ENCODE results near the gene TMEM62. TPM values are rescaled to one million over a fixed set of nuclear protein-coding genes. Genes with fewer than 3 reads are reported as not detected.

Gene TMEM62
- total and polyA plus RNA-seq, 9 of the 15 experiments (the other 6 are each of a cell fraction or from before 2014, with no cell fraction given) = 4.4 to 16.6 (median 11.1) TPM

DNA sequence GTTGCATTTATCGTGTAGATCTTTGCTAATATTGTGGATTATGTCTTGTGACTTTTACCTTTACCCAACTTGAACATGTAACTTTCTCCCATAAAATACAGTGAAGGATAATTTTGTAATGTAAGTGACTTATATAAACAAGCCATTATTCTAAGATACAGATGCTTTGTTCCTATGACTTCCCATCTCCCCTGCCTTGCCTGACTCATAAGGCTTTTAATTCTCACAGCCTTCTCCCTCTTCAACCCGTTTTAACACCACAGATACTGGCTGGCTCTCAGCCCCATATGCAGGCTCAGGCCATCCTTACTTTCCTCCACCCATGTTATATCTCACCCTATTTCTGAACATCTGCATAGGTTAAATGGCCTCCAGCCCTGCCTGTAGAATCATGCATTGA, 55.9 kb downstream of the TMEM62 start:
- POLR2A ChIA-PET = no interaction called here
- in situ Hi-C loops (cut with MboI) = no loop called here
- CTCF ChIA-PET (ENCODE audit: low intra/inter-chr PET ratio) = interaction anchor here (0.6 kb wide), 1 partner anchor 97 kb away, joined by 3 read pairs; no protein-coding TSS in a partner anchor

More for the DNA sequence above, 55.9 kb downstream of the TMEM62 start:
- Histone ChIP-seq H3K9me1 (ENCODE audit: control insufficient read depth, insufficient read depth, low read length) (no peaks in the 10 kb centered on the region), H3K4me1 (replicated peaks in 1 of 2; ENCODE audit: control insufficient read depth in 2 of 2, insufficient read depth in 2 of 2, low read length in 2 of 2) (peaks cover 7 to 11% of the 10 kb centered on the region in 2 experiments), H3K27ac (ENCODE audit: extremely low read depth, low read depth, low read length) (no peak overlapping the region), H3K9ac (ENCODE audit: insufficient read depth in 1 of 2, low read depth in 2 of 2, low read length in 2 of 2) (no peak overlapping the region), H4K20me1 (replicated peaks; ENCODE audit: control insufficient read depth, insufficient read depth, low read length) (no peaks in the 10 kb centered on the region), H3K79me2 (ENCODE audit: control insufficient read depth, insufficient read depth, low read length) (peaks cover 18% of the 10 kb centered on the region), H2AFZ (ENCODE audit: low read depth, low read length) (no peak overlapping the region), H3K4me2 (ENCODE audit: insufficient read depth, low read length) (no peak overlapping the region), H3K27me3 (ENCODE audit: control insufficient read depth in 2 of 2, insufficient read depth in 2 of 2, low read length in 2 of 2) (no peaks in the 10 kb centered on the region), H3K36me3 (ENCODE audit: control insufficient read depth, insufficient read depth, low read length) (peaks cover 59% of the 10 kb centered on the region), H3K4me3 (no peak overlapping the region), H3K9me3 (replicated peaks; ENCODE audit: control insufficient read depth, insufficient read depth, low read depth, low read length) (no peaks in the 10 kb centered on the region)
- intact Hi-C loops (cut with micrococcal nuclease) = loop anchor here (5.0 to 10.0 kb wide), 2 partner anchors 84 to 487 kb away; partner anchors contain the start of gene UBR1
- BruUV-seq (replicated peaks) = no TSS peak
- FAIRE-seq (no peak), ATAC-seq (no peak), DNase-seq (ENCODE audit: extremely low read depth in 1 of 4, low spot score in 3 of 4) (no peak)
- WGBS (ENCODE audit: insufficient coverage, low coverage, missing lambda C conversion rate) = 48% methylated on average over 2 of the region's 2 CpGs
- TF ChIP-seq, protein P1, sequence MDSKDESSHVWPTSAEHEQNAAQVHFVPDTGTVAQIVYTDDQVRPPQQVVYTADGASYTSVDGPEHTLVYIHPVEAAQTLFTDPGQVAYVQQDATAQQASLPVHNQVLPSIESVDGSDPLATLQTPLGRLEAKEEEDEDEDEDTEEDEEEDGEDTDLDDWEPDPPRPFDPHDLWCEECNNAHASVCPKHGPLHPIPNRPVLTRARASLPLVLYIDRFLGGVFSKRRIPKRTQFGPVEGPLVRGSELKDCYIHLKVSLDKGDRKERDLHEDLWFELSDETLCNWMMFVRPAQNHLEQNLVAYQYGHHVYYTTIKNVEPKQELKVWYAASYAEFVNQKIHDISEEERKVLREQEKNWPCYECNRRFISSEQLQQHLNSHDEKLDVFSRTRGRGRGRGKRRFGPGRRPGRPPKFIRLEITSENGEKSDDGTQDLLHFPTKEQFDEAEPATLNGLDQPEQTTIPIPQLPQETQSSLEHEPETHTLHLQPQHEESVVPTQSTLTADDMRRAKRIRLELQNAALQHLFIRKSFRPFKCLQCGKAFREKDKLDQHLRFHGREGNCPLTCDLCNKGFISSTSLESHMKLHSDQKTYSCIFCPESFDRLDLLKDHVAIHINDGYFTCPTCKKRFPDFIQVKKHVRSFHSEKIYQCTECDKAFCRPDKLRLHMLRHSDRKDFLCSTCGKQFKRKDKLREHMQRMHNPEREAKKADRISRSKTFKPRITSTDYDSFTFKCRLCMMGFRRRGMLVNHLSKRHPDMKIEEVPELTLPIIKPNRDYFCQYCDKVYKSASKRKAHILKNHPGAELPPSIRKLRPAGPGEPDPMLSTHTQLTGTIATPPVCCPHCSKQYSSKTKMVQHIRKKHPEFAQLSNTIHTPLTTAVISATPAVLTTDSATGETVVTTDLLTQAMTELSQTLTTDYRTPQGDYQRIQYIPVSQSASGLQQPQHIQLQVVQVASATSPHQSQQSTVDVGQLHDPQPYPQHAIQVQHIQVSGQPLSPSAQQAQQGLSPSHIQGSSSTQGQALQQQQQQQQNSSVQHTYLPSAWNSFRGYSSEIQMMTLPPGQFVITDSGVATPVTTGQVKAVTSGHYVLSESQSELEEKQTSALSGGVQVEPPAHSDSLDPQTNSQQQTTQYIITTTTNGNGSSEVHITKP (IDR thresholded peaks at IDR 0.05; ENCODE audit: partially characterized antibody) = no peak
- TF ChIP-seq EGR1 (conservative IDR thresholded peaks at IDR 0.05) (no peak), NFIX (CRISPR knock-in tag; IDR thresholded peaks at IDR 0.05; ENCODE audit: low read depth) (no peak), ARID1B (IDR thresholded peaks at IDR 0.05) (no peak), ZKSCAN8 (CRISPR knock-in tag; IDR thresholded peaks at IDR 0.05) (no peak), ATF1 (CRISPR knock-in tag; IDR thresholded peaks at IDR 0.05) (no peak), ATF1 (tag; IDR thresholded peaks at IDR 0.05) (no peak)

Measured in K562 (cell line).